ENCODE results near the gene ITGAE. TPM values are rescaled to one million over a fixed set of nuclear protein-coding genes. Genes with fewer than 3 reads are reported as not detected.

ITGAE gene
- total RNA-seq, 1 donor from 2014 or later, result 31.8 TPM

DNA sequence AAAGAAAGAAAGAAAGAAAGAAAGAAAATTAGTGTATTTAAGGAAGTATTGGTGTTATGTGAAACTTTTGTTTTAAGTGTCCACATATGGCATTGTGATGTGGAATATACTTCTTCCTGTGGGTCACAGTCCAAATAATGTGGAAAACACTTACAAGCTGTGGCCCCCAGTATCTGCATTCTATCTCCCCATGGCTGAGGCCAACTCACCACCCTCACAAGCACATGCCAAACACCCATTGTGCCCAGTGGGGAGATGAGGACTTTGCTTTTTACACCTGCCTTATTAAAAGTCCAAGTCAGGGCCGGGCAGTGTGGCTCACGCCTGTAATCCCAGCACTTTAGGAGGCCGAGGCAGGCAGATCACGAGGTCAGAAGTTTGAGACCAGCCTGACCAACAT, 101.0 kb downstream of the ITGAE start:
- DNase-seq (ENCODE audit: low spot score), result no peak
- H3K27me3 Mint-ChIP-seq (ENCODE audit: insufficient read depth), result no peaks in the 10 kb centered on the region
- H3K4me3 Mint-ChIP-seq, result no peak overlapping the region
- H3K27ac Mint-ChIP-seq, result no peak overlapping the region
- peaks cover 13% of the 10 kb centered on the region for H3K9me3 Mint-ChIP-seq
- H3K36me3 Mint-ChIP-seq (ENCODE audit: low read depth), result peaks cover 26% of the 10 kb centered on the region
- intact Hi-C loops (cut with micrococcal nuclease), result no loop called here
- H3K4me1 Mint-ChIP-seq (ENCODE audit: low read depth), result peaks cover 11% of the 10 kb centered on the region

- Mint-ChIP-seq H3K9me3 (peaks cover 13% of the 10 kb centered on the region), H3K4me1 (ENCODE audit: low read depth) (peaks cover 26% of the 10 kb centered on the region), H3K4me3 (no peak overlapping the region), H3K36me3 (ENCODE audit: low read depth) (peaks cover 29% of the 10 kb centered on the region), H3K27me3 (ENCODE audit: insufficient read depth) (no peaks in the 10 kb centered on the region), H3K27ac (no peak overlapping the region)
- intact Hi-C loops (cut with micrococcal nuclease), result no loop called here
- DNase-seq (ENCODE audit: low spot score), result no peak
These were observed 102.8 kb downstream of the ITGAE start for GRCh38 chr17:3698139-3698538.

DNA sequence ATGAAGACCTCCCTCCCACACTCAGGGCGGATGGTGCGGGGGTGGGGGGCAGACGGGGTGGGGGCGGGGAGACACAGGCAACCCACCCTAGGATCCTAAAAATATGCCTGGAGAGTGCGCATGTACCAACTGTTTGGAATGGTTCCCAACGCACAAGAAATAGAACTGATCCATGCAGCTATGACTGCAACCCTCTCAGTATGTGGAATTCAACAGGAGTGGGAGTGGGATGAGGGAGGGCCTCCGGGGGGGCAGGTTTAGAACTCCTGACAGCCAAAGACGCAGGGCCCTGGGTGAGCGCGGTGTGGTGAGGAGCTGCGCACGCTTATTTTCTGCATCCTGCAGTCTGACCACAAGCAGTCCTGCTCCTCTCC, 103.9 kb downstream of the ITGAE start:
- peak overlapping the region; percentile 26 for H3K4me3 Mint-ChIP-seq
- DNase-seq (ENCODE audit: low spot score), result no peak
- intact Hi-C loops (cut with micrococcal nuclease), result no loop called here
- H3K27ac Mint-ChIP-seq, result no peak overlapping the region
- peaks cover 34% of the 10 kb centered on the region for H3K4me1 Mint-ChIP-seq (ENCODE audit: low read depth)
- H3K27me3 Mint-ChIP-seq (ENCODE audit: insufficient read depth), result no peaks in the 10 kb centered on the region
- H3K36me3 Mint-ChIP-seq (ENCODE audit: low read depth), result peaks cover 21% of the 10 kb centered on the region
- peaks cover 4% of the 10 kb centered on the region for H3K9me3 Mint-ChIP-seq

DNA sequence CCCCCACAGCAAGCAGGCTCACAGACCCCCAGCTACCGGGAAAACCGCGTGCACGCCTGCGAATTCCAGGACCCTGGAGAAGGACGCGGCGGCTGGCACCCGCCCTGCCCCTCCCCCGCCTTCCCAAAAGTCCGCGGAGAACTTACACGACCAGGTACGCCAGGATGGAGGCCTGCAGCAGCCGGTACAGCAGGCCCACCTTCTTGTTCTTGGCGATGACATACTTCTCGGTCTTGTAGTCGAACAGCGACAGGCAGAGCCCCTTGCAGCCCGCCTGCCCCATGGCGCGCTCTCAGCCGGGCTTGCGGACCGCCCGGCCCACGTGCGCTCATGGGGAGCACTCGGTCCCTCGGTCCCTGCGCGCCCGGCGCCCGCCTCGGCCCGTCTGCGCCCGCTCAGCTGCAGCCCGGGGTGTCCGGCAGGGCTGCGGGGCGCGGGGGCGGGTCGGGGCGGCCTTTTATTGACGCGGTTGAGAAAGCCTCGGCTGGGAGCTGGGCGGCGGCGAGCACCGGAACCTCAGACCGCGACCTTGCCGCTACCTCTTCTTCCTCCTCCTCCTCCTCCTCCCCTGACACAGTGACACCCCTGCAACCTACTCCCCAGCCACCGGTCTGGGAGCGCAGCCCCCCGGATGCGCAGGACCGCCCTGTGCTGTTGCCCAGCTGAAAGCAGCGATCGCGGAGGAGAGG, 105.1 kb downstream of the ITGAE start, which contains the start of gene P2RX5:
Gene P2RX5, minus strand, starts transcription at position 433 of the 689 bp plus-strand sequence. Its CDS starts 150 bp downstream, at position 283.
- peaks cover 21% of the 10 kb centered on the region for H3K36me3 Mint-ChIP-seq (ENCODE audit: low read depth)
- no peaks in the 10 kb centered on the region for H3K27me3 Mint-ChIP-seq (ENCODE audit: insufficient read depth)
- H3K4me1 Mint-ChIP-seq (ENCODE audit: low read depth), result peaks cover 40% of the 10 kb centered on the region
- intact Hi-C loops (cut with micrococcal nuclease), result loop anchor here (1.0 to 2.0 kb wide), 3 partner anchors 15 to 27 kb away; partner anchors contain the start of genes EMC6, HASPIN and TAX1BP3
- peak within 1 kb of the TSS; percentile 93 for H3K27ac Mint-ChIP-seq
- peak within 1 kb of the TSS; percentile 98 for H3K4me3 Mint-ChIP-seq
- peaks cover 4% of the 10 kb centered on the region for H3K9me3 Mint-ChIP-seq
- peak; percentile 49 for DNase-seq (ENCODE audit: low spot score)

GRCh38 chr17:3695129-3695722, 105.8 kb downstream of the ITGAE start:
- Mint-ChIP-seq H3K36me3 (ENCODE audit: low read depth) (peaks cover 22% of the 10 kb centered on the region), H3K4me1 (ENCODE audit: low read depth) (peaks cover 40% of the 10 kb centered on the region), H3K9me3 (peaks cover 4% of the 10 kb centered on the region), H3K27ac (peak overlapping the region; percentile 70), H3K27me3 (ENCODE audit: insufficient read depth) (no peaks in the 10 kb centered on the region), H3K4me3 (peak overlapping the region; percentile 98)
- no peak for DNase-seq (ENCODE audit: low spot score)
- intact Hi-C loops (cut with micrococcal nuclease), result loop anchor here (2.0 kb wide), 1 partner anchor 26 kb away; the partner anchor contains the start of genes EMC6 and TAX1BP3

DNA sequence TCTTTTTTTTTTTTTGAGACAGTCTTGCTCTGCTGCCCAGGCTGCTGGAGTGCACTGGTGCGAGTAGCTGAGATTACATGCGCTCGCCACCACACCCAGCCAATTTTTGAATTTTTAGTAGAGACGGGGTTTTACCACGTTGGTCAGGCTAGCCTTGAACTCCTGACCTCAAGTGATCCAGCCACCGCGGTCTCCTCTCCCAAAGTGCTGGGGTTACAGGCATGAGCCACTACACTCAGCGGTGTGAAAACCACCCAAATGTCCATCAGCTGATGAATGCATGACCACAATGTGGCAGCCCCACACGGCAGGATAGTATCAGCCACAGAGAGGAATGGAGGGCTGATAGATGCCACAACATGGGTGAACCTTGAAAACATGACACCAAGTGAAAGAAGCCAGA, 107.2 kb downstream of the ITGAE start:
- Mint-ChIP-seq H3K4me1 (ENCODE audit: low read depth) (peaks cover 40% of the 10 kb centered on the region), H3K4me3 (peak overlapping the region; percentile 98), H3K27ac (peak overlapping the region; percentile 89), H3K36me3 (ENCODE audit: low read depth) (peaks cover 26% of the 10 kb centered on the region), H3K27me3 (ENCODE audit: insufficient read depth) (no peaks in the 10 kb centered on the region), H3K9me3 (peaks cover 4% of the 10 kb centered on the region)
- DNase-seq (ENCODE audit: low spot score), result peak; percentile 38
- intact Hi-C loops (cut with micrococcal nuclease), result loop anchor here (2.0 kb wide), 1 partner anchor 25 kb away; the partner anchor contains the start of genes EMC6 and TAX1BP3

- peak overlapping the region; percentile 18 for H3K27ac Mint-ChIP-seq
- intact Hi-C loops (cut with micrococcal nuclease), result no loop called here
- peaks cover 30% of the 10 kb centered on the region for H3K36me3 Mint-ChIP-seq (ENCODE audit: low read depth)
- no peaks in the 10 kb centered on the region for H3K9me3 Mint-ChIP-seq
- no peak for DNase-seq (ENCODE audit: low spot score)
- H3K27me3 Mint-ChIP-seq (ENCODE audit: insufficient read depth), result no peaks in the 10 kb centered on the region
- peak overlapping the region; percentile 77 for H3K4me3 Mint-ChIP-seq
- H3K4me1 Mint-ChIP-seq (ENCODE audit: low read depth), result peaks cover 40% of the 10 kb centered on the region
These were observed 107.8 kb downstream of the ITGAE start for GRCh38 chr17:3693141-3693540.

DNA sequence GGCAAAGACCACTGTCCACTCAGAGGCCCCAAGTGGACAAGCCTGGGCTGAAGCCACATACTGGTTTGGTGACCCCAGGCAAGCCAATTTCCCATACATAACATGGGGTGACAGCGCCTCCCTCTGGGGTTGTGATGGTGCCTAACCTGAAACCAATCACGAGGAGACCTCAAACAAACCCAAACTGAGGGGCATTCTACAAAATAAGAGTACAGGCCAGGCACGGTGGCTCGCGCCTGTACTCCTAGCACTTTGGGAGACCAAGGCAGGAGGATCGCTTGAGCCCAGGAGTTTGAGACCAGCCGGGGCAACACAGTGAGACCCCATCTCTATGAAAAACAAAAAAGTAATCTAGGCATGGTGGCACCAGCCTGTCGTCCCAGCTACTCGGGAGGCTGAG, 108.6 kb downstream of the ITGAE start:
- DNase-seq (ENCODE audit: low spot score), result no peak
- Mint-ChIP-seq H3K4me1 (ENCODE audit: low read depth) (peaks cover 40% of the 10 kb centered on the region), H3K27me3 (ENCODE audit: insufficient read depth) (no peaks in the 10 kb centered on the region), H3K36me3 (ENCODE audit: low read depth) (peaks cover 30% of the 10 kb centered on the region), H3K9me3 (no peaks in the 10 kb centered on the region), H3K4me3 (peak overlapping the region; percentile 77), H3K27ac (peak overlapping the region; percentile 55)
- intact Hi-C loops (cut with micrococcal nuclease), result no loop called here

- peaks cover 30% of the 10 kb centered on the region for H3K36me3 Mint-ChIP-seq (ENCODE audit: low read depth)
- H3K4me3 Mint-ChIP-seq, result no peak overlapping the region
- no peak overlapping the region for H3K27ac Mint-ChIP-seq
- H3K9me3 Mint-ChIP-seq, result no peaks in the 10 kb centered on the region
- intact Hi-C loops (cut with micrococcal nuclease), result no loop called here
- H3K27me3 Mint-ChIP-seq (ENCODE audit: insufficient read depth), result no peaks in the 10 kb centered on the region
- DNase-seq (ENCODE audit: low spot score), result no peak
- H3K4me1 Mint-ChIP-seq (ENCODE audit: low read depth), result peaks cover 40% of the 10 kb centered on the region
These were observed 109.3 kb downstream of the ITGAE start for GRCh38 chr17:3691617-3692067.

GRCh38 chr17:3690094-3690715, 110.8 kb downstream of the ITGAE start:
- Mint-ChIP-seq H3K27ac (no peak overlapping the region), H3K9me3 (no peaks in the 10 kb centered on the region), H3K27me3 (ENCODE audit: insufficient read depth) (no peaks in the 10 kb centered on the region), H3K4me1 (ENCODE audit: low read depth) (peaks cover 40% of the 10 kb centered on the region), H3K4me3 (no peak overlapping the region), H3K36me3 (ENCODE audit: low read depth) (peaks cover 30% of the 10 kb centered on the region)
- intact Hi-C loops (cut with micrococcal nuclease), result no loop called here
- DNase-seq (ENCODE audit: low spot score), result no peak

DNA sequence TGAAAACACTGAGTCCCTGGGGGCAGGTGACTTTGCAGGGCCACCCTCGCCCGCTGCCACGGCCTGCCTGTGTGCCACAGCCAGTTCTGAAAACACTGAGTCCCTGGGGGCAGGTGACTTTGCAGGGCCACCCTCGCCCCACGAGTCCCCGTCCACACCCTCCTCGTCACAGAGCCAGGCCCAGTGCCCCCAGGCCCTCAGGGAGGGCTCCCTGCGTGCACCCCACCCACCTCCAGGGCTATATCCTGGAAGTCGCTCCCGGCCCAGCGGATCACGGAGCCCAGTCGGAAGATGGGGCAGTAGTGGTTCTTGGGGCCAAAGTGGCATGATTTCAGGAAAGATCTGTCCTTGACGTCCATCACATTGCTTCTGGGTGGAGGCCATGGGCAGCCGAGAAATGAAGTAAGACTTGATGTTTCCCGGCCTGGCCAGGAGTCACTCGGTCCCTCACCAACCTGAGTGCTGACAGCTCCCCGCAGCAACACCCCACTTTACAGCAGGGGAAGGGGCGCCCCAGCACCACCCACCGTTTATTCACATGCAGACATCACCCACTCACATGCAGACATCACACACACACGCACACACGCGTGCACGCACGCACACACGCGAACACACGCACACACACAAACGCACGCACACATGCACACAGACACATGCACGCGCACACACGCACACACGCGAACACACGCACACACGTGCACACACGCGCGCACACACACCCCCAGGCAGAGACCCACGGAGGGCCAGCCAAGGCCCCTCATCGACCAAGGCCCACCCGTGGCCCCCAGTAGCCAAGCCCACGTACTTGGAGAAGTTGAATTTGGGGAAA, 111.5 kb downstream of the ITGAE start:
- H3K4me3 Mint-ChIP-seq, result no peak overlapping the region
- no peak for DNase-seq (ENCODE audit: low spot score)
- H3K27me3 Mint-ChIP-seq (ENCODE audit: insufficient read depth), result no peaks in the 10 kb centered on the region
- no peak overlapping the region for H3K27ac Mint-ChIP-seq
- peaks cover 37% of the 10 kb centered on the region for H3K4me1 Mint-ChIP-seq (ENCODE audit: low read depth)
- intact Hi-C loops (cut with micrococcal nuclease), result no loop called here
- H3K9me3 Mint-ChIP-seq, result no peaks in the 10 kb centered on the region
- H3K36me3 Mint-ChIP-seq (ENCODE audit: low read depth), result peaks cover 28% of the 10 kb centered on the region

DNA sequence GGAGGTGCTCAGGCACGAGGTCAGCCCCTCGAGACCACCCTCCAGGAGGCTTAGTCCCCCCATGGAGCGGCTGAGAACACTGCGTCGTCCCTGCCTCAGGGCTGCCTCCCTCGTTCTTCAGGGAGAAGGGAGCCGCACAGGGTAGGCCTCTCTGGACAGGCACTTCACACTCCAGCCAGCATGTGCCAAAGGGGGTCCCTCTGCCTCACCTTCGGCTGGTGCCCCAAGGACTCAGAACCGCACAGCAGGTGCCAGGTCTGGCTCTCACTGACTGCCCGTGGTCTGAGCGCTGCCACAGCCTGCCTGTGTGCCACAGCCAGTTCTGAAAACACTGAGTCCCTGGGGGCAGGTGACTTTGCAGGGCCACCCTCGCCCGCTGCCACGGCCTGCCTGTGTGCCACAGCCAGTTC, 112.1 kb downstream of the ITGAE start:
- H3K27me3 Mint-ChIP-seq (ENCODE audit: insufficient read depth), result no peaks in the 10 kb centered on the region
- H3K27ac Mint-ChIP-seq, result no peak overlapping the region
- H3K36me3 Mint-ChIP-seq (ENCODE audit: low read depth), result peaks cover 24% of the 10 kb centered on the region
- DNase-seq (ENCODE audit: low spot score), result no peak
- peaks cover 31% of the 10 kb centered on the region for H3K4me1 Mint-ChIP-seq (ENCODE audit: low read depth)
- intact Hi-C loops (cut with micrococcal nuclease), result no loop called here
- no peak overlapping the region for H3K4me3 Mint-ChIP-seq
- no peaks in the 10 kb centered on the region for H3K9me3 Mint-ChIP-seq
